Measurements from ENCODE around the gene NRBF2. TPM values are rescaled to one million over a fixed set of nuclear protein-coding genes. Genes with fewer than 3 reads are reported as not detected.

Gene NRBF2
- total RNA-seq, 2 experiments from 2014 or later = 25.3 to 25.6 TPM

DNA sequence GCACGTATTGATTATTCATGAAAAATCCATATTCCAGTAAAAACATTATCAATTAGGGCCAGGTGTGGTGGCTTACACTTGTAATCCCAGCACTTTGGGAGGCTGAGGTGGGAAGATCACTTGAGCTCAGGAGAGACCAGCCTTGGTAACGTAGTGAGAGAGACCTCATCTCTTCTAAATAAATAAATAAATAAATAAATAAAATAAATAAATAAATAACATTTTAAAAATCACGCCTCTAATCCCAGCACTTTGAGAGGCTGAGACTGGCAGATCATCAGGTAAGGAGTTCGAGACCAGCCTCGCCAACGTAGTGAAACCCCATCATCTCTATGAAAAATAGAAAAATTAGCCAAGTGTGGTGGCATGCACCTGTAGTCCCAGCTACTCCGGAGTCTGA, 32.1 kb downstream of the NRBF2 start:
- CTCF ChIA-PET = interaction anchor here (1.1 to 4.2 kb wide), 3 partner anchors 30 to 555 kb away, joined by 3 to 41 read pairs (median 35); no protein-coding TSS in a partner anchor
- intact Hi-C loops (cut with DNase I, micrococcal nuclease) = loop anchor here in 1 of 2 experiments (5.0 kb wide), 1 partner anchor 812 kb away; no protein-coding TSS in a partner anchor
- POLR2A ChIA-PET = interaction anchor here (3.5 kb wide), 1 partner anchor 555 kb away, joined by 33 read pairs; no protein-coding TSS in a partner anchor
- H3K27me3 Mint-ChIP-seq = no peaks in the 10 kb centered on the region
- peak overlapping the region; percentile 35 for H3K4me3 Mint-ChIP-seq
- TF ChIP-seq, protein P1, sequence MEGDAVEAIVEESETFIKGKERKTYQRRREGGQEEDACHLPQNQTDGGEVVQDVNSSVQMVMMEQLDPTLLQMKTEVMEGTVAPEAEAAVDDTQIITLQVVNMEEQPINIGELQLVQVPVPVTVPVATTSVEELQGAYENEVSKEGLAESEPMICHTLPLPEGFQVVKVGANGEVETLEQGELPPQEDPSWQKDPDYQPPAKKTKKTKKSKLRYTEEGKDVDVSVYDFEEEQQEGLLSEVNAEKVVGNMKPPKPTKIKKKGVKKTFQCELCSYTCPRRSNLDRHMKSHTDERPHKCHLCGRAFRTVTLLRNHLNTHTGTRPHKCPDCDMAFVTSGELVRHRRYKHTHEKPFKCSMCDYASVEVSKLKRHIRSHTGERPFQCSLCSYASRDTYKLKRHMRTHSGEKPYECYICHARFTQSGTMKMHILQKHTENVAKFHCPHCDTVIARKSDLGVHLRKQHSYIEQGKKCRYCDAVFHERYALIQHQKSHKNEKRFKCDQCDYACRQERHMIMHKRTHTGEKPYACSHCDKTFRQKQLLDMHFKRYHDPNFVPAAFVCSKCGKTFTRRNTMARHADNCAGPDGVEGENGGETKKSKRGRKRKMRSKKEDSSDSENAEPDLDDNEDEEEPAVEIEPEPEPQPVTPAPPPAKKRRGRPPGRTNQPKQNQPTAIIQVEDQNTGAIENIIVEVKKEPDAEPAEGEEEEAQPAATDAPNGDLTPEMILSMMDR (IDR thresholded peaks at IDR 0.05) = no peak
- ATAC-seq (ENCODE audit: poor library complexity) (no peak), DNase-seq (no peak)
- H3K36me3 Mint-ChIP-seq (ENCODE audit: low read depth) = peaks cover 47% of the 10 kb centered on the region
- H3K4me1 Mint-ChIP-seq (ENCODE audit: low read depth) = peaks cover 11% of the 10 kb centered on the region
- Histone ChIP-seq H3K36me3 (ENCODE audit: insufficient read depth, low read length) (peaks cover 36% of the 10 kb centered on the region), H3K4me1 (ENCODE audit: insufficient read depth, low read length) (no peaks in the 10 kb centered on the region), H3K9me3 (ENCODE audit: control insufficient read depth in 1 of 2, insufficient read depth in 1 of 2, low read length in 2 of 2) (no peaks in the 10 kb centered on the region), H3K27ac (ENCODE audit: low read depth in 1 of 2, low read length in 2 of 2) (no peak overlapping the region), H3K4me3 (ENCODE audit: low read length) (no peak overlapping the region), H3K27me3 (ENCODE audit: control insufficient read depth in 1 of 2, insufficient read depth in 2 of 2, low read length in 2 of 2) (no peaks in the 10 kb centered on the region)
- no peaks in the 10 kb centered on the region for H3K9me3 Mint-ChIP-seq
- peak overlapping the region; percentile 45 for H3K27ac Mint-ChIP-seq

DNA sequence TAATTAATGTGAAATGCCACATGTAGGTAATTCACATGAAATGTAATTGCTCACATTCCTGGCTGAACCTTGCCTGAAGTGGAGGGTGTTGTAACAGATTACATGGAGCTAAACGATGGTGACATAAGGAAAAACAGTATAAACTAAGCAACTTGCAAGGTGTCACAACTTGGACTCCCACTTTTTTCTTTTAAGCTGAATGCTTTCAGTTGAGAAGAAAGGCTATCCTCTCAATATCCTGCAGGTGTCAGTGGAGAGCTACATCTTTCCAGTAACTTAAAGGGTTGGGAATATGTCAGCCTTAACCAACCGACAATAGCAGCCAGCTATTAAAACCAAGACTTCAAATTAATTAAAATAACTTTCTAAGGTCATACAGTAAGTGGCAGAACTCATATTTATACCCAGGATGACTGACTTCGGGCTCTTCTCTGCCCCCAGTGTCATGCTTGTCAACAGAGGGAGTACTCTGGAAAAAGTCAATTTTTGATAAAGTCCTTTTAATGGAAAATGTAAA, 33.7 kb downstream of the NRBF2 start:
- peaks cover 52% of the 10 kb centered on the region for H3K36me3 ChIP-seq (ENCODE audit: insufficient read depth, low read length)
- peaks cover 61% of the 10 kb centered on the region for H3K36me3 Mint-ChIP-seq (ENCODE audit: low read depth)
- ATAC-seq (ENCODE audit: poor library complexity) = peak; percentile 82
- no peaks in the 10 kb centered on the region for H3K27me3 ChIP-seq (ENCODE audit: control insufficient read depth in 1 of 2, insufficient read depth in 2 of 2, low read length in 2 of 2)
- no peak overlapping the region for H3K4me3 Mint-ChIP-seq
- no peak overlapping the region for H3K27ac ChIP-seq (ENCODE audit: low read depth in 1 of 2, low read length in 2 of 2)
- POLR2A ChIA-PET = interaction anchor here (0.6 to 3.5 kb wide), 9 partner anchors 8 to 958 kb away, joined by 3 to 33 read pairs (median 5); partner anchors contain the start of gene NRBF2
- TF ChIP-seq, protein P1 (IDR thresholded peaks at IDR 0.05) = peak; percentile 88
- intact Hi-C loops (cut with DNase I, micrococcal nuclease) = loop anchor here (1.0 to 5.0 kb wide), 5 partner anchors 463 to 811 kb away; no protein-coding TSS in a partner anchor
- H3K4me1 Mint-ChIP-seq (ENCODE audit: low read depth) = peaks cover 6% of the 10 kb centered on the region
- DNase-seq = peak in 4 of 14 experiments; percentile 30 to 80 (median 72)
- no peaks in the 10 kb centered on the region for H3K27me3 Mint-ChIP-seq
- no peak overlapping the region for H3K4me3 ChIP-seq (ENCODE audit: low read length)
- peak overlapping the region; percentile 69 for H3K27ac Mint-ChIP-seq
- no peaks in the 10 kb centered on the region for H3K4me1 ChIP-seq (ENCODE audit: insufficient read depth, low read length)
- H3K9me3 ChIP-seq (ENCODE audit: control insufficient read depth in 1 of 2, insufficient read depth in 1 of 2, low read length in 2 of 2) = no peaks in the 10 kb centered on the region
- CTCF ChIA-PET = interaction anchor here (0.7 to 4.2 kb wide), 14 partner anchors 8 to 553 kb away, joined by 3 to 41 read pairs (median 4); no protein-coding TSS in a partner anchor
- no peaks in the 10 kb centered on the region for H3K9me3 Mint-ChIP-seq

DNA sequence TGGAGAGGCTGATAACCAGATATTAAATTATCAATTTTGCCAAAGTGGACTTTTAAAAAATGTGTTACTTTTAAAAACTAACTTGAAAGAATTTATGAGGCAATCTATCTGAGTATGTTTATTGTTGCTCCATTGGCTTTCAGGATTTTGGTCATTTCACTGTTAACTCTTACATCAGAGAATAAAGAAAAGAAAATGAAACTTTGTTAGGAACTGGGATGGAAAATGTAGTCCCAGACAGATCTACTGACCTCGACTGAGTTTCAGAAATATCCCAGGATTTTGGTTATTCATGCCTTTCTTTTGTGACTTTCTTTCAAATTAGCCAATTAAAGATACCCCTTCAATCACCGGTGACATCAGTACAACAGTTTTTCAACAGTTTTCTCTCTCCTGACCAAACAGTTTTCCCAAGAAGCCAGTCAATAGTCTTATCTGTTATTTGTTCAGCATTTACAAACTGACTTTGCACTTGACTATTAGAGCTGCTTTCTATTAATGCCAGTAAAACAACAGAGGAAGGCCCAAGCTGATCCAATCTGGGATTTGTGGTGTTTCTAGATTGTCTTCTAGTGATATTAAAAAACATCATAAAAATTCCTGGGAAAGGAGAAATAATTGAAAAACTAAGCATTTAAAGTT, 35.8 kb downstream of the NRBF2 start:
- H3K27me3 ChIP-seq (ENCODE audit: control insufficient read depth in 1 of 2, insufficient read depth in 2 of 2, low read length in 2 of 2) = no peaks in the 10 kb centered on the region
- no peak overlapping the region for H3K27ac ChIP-seq (ENCODE audit: low read depth in 1 of 2, low read length in 2 of 2)
- Mint-ChIP-seq H3K4me1 (ENCODE audit: low read depth) (peaks cover 11% of the 10 kb centered on the region), H3K9me3 (no peaks in the 10 kb centered on the region), H3K27me3 (no peaks in the 10 kb centered on the region), H3K27ac (peak overlapping the region; percentile 21), H3K4me3 (no peak overlapping the region), H3K36me3 (ENCODE audit: low read depth) (peaks cover 83% of the 10 kb centered on the region)
- H3K4me3 ChIP-seq (ENCODE audit: low read length) = no peak overlapping the region
- peaks cover 64% of the 10 kb centered on the region for H3K36me3 ChIP-seq (ENCODE audit: insufficient read depth, low read length)
- no peaks in the 10 kb centered on the region for H3K4me1 ChIP-seq (ENCODE audit: insufficient read depth, low read length)
- TF ChIP-seq, protein P1 (IDR thresholded peaks at IDR 0.05) = no peak
- no peak for DNase-seq
- ChIA-PET POLR2A (interaction anchor here (1.0 to 3.5 kb wide), 3 partner anchors 461 to 552 kb away, joined by 3 to 33 read pairs (median 4); no protein-coding TSS in a partner anchor), CTCF (interaction anchor here (2.4 to 4.2 kb wide), 3 partner anchors 11 to 547 kb away, joined by 11 to 41 read pairs (median 16); no protein-coding TSS in a partner anchor)
- H3K9me3 ChIP-seq (ENCODE audit: control insufficient read depth in 1 of 2, insufficient read depth in 1 of 2, low read length in 2 of 2) = no peaks in the 10 kb centered on the region
- no peak for ATAC-seq (ENCODE audit: poor library complexity)
- intact Hi-C loops (cut with DNase I, micrococcal nuclease) = loop anchor here in 1 of 2 experiments (5.0 kb wide), 1 partner anchor 808 kb away; no protein-coding TSS in a partner anchor
